ENCODE results near the gene PEMT.

Gene PEMT

GRCh38 chr17:17553217-17554195, 38.0 kb downstream of the PEMT start:
- DNase-seq (ENCODE audit: low spot score), result no peak

GRCh38 chr17:17552351-17553216, 38.9 kb downstream of the PEMT start:
- no peak for DNase-seq (ENCODE audit: low spot score)

GRCh38 chr17:17551361-17551760, 40.1 kb downstream of the PEMT start:
- no peak for DNase-seq (ENCODE audit: low spot score)

GRCh38 chr17:17549732-17550366, 41.7 kb downstream of the PEMT start:
- peak; percentile 57 for DNase-seq (ENCODE audit: low spot score)

- no peak for DNase-seq (ENCODE audit: low spot score)
Observed at GRCh38 chr17:17548044-17548443, 43.5 kb downstream of the PEMT start.

- DNase-seq (ENCODE audit: low spot score), result no peak
Observed at GRCh38 chr17:17547210-17547764, 44.2 kb downstream of the PEMT start.

GRCh38 chr17:17546399-17547185, 44.9 kb downstream of the PEMT start:
- DNase-seq (ENCODE audit: low spot score), result no peak

- no peak for DNase-seq (ENCODE audit: low spot score)
Observed at GRCh38 chr17:17545984-17546383, 45.5 kb downstream of the PEMT start.

GRCh38 chr17:17545031-17545820, 46.3 kb downstream of the PEMT start:
- no peak for DNase-seq (ENCODE audit: low spot score)

GRCh38 chr17:17542906-17543635, 48.4 kb downstream of the PEMT start:
- DNase-seq (ENCODE audit: low spot score), result no peak

GRCh38 chr17:17541640-17542001, 49.9 kb downstream of the PEMT start:
- DNase-seq (ENCODE audit: low spot score), result no peak

- no peak for DNase-seq (ENCODE audit: low spot score)
Observed at GRCh38 chr17:17540935-17541639, 50.4 kb downstream of the PEMT start.

- DNase-seq (ENCODE audit: low spot score), result no peak
Observed at GRCh38 chr17:17540278-17540906, 51.1 kb downstream of the PEMT start.

GRCh38 chr17:17539591-17539990, 51.9 kb downstream of the PEMT start:
- no peak for DNase-seq (ENCODE audit: low spot score)

GRCh38 chr17:17538417-17539391, 52.8 kb downstream of the PEMT start:
- DNase-seq (ENCODE audit: low spot score), result no peak

- no peak for DNase-seq (ENCODE audit: low spot score)
Observed at GRCh38 chr17:17537311-17538099, 54.0 kb downstream of the PEMT start.

GRCh38 chr17:17536702-17537101, 54.8 kb downstream of the PEMT start:
- no peak for DNase-seq (ENCODE audit: low spot score)

Measured in Ammon's horn (tissue), 1 donor.